Activated naive CD4-positive, alpha-beta T cell treated with anti-CD3 and anti-CD28 coated beads, Interleukin-2, amount 10 ng/mL, durations not matched to agents 7 days and 5 days (primary cell): ENCODE results near the gene UPK2.

Experiments used
- CTCF ChIA-PET: fragments of 350-600 bp; sonication (Branson Sonifier 250); formaldehyde crosslinking; loops from one replicate; lab custom pipeline; 2021; ENCODE audit warnings: antibody characterized with exemption; lab: Charles Lee
- DNase-seq: peaks from one replicate; pipeline ENCODE4 v3.0.0-alpha.2; 2020
- H3K27ac Mint-ChIP-seq: one replicate; pipeline ENCODE4 v1.8.0; 2021; ENCODE audit warnings: mild to moderate bottlenecking, moderate library complexity, mixed read lengths
- H3K27me3 Mint-ChIP-seq: one replicate; pipeline ENCODE4 v1.8.0; 2021; ENCODE audit warnings: mild to moderate bottlenecking, mixed read lengths
- H3K36me3 Mint-ChIP-seq: one replicate; pipeline ENCODE4 v1.8.0; 2021; ENCODE audit warnings: mixed read lengths
- H3K4me1 Mint-ChIP-seq: one replicate; pipeline ENCODE4 v1.8.0; 2021; ENCODE audit warnings: mixed read lengths
- H3K4me3 Mint-ChIP-seq: one replicate; pipeline ENCODE4 v1.8.0; 2021; ENCODE audit warnings: mild to moderate bottlenecking, moderate library complexity, mixed read lengths
- H3K9me3 Mint-ChIP-seq: one replicate; pipeline ENCODE4 v1.8.0; 2021; ENCODE audit warnings: mixed read lengths

Gene UPK2

DNA sequence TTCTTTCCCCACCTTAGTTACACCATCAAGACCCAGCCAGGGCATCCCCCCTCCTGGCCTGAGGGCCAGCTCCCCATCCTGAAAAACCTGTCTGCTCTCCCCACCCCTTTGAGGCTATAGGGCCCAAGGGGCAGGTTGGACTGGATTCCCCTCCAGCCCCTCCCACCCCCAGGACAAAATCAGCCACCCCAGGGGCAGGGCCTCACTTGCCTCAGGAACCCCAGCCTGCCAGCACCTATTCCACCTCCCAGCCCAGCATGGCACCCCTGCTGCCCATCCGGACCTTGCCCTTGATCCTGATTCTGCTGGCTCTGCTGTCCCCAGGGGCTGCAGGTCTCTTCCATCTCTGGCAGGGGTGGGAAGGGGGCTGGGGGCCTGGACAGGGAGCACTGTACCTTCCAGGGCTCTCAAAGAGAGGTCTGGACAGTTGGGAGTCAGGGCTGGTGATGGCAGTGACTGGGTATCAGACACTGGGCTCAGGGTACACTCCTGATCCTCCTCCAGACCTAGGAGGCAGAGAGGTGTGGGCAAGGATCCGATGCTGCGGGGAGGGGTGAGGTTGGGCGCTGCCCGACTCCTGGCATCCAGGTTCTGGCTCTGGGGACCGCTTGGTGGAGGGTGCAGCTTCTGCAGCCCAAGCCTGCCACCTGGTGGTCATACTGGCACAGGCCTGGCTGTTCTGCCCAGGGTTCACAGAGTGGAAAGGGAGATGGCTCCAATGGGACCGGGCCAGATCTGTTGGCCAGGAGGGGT, at the start of gene UPK2:
TSS of gene UPK2 (plus strand) at position 205 of the 753 bp plus-strand sequence. CDS start at position 258, 53 bp downstream.
- DNase-seq = peak; percentile 93
- CTCF ChIA-PET = interaction anchor here (0.6 to 2.8 kb wide), 17 partner anchors 8 to 266 kb away, joined by 3 to 15 read pairs (median 4); no protein-coding TSS in a partner anchor

GRCh38 chr11:118907051-118908042, 48.8 kb upstream of the UPK2 start:
- CTCF ChIA-PET = interaction anchor here (0.7 to 12.9 kb wide), 11 partner anchors 20 to 219 kb away, joined by 3 to 232 read pairs (median 5); partner anchors contain the start of genes BCL9L and UPK2
- peak overlapping the region; percentile 68 for H3K27ac Mint-ChIP-seq
- DNase-seq = peak; percentile 91
- peaks cover 50% of the 10 kb centered on the region for H3K4me1 Mint-ChIP-seq
- H3K27me3 Mint-ChIP-seq = no peaks in the 10 kb centered on the region
- H3K9me3 Mint-ChIP-seq = no peaks in the 10 kb centered on the region
- peaks cover 41% of the 10 kb centered on the region for H3K36me3 Mint-ChIP-seq
- no peak overlapping the region for H3K4me3 Mint-ChIP-seq

More for the DNA sequence above, at the start of gene UPK2:
- H3K9me3 Mint-ChIP-seq = no peaks in the 10 kb centered on the region
- H3K27ac Mint-ChIP-seq = no peak within 1 kb of the TSS
- H3K27me3 Mint-ChIP-seq = peaks cover 55% of the 10 kb centered on the region
- H3K4me1 Mint-ChIP-seq = peaks cover 3% of the 10 kb centered on the region
- H3K4me3 Mint-ChIP-seq = no peak within 1 kb of the TSS
- H3K36me3 Mint-ChIP-seq = no peaks in the 10 kb centered on the region

- H3K4me3 Mint-ChIP-seq = no peak overlapping the region
- H3K27ac Mint-ChIP-seq = no peak overlapping the region
- H3K9me3 Mint-ChIP-seq = no peaks in the 10 kb centered on the region
These were observed 47.8 kb upstream of the UPK2 start for GRCh38 chr11:118908264-118908663.

DNA sequence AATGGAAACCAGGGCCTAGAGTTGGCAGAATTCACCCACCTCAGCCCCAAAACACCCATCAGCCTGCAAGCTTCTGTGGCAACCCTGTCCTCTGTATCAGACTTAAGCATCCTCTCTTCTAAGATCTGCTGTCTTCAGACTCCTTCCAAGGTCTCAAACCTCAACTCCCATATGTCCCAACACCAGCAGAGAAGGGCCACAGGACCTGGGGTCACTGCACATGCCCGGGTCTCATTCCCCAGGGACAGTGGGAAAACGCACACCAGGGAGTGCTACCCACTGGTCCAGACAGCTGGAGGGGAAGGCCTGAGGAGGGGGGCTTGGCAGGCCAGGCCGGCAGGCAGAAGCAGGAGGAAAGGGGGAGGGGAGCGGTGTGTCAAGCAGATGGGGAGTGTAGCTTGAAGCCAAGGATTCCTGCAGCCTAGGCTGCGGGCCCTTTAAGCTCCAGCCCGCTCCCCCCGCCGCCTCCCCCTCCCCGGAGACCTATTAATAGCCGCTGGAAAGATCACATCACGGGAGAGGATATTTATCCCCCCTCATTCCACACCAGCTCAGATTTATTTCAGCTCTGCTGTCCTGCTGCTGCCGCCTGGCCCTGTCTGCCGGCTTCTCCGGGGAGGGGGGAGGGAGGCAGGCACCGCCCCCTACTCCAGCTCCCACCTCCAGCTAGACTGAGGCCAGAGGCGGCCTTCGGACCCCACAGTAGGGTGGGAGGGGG, 47.0 kb upstream of the UPK2 start:
- H3K4me1 Mint-ChIP-seq = peaks cover 65% of the 10 kb centered on the region
- CTCF ChIA-PET = interaction anchor here (0.6 to 12.9 kb wide), 10 partner anchors 8 to 219 kb away, joined by 3 to 232 read pairs (median 4); partner anchors contain the start of genes BCL9L and UPK2
- no peak for DNase-seq
- H3K27me3 Mint-ChIP-seq = no peaks in the 10 kb centered on the region
- H3K4me3 Mint-ChIP-seq = no peak overlapping the region
- H3K36me3 Mint-ChIP-seq = peaks cover 41% of the 10 kb centered on the region
- H3K27ac Mint-ChIP-seq = peak overlapping the region; percentile 81
- H3K9me3 Mint-ChIP-seq = no peaks in the 10 kb centered on the region

More at GRCh38 chr11:118908264-118908663, 47.8 kb upstream of the UPK2 start:
- peaks cover 59% of the 10 kb centered on the region for H3K4me1 Mint-ChIP-seq
- DNase-seq = no peak
- CTCF ChIA-PET = interaction anchor here (0.6 to 12.9 kb wide), 10 partner anchors 9 to 63 kb away, joined by 3 to 232 read pairs (median 3); partner anchors contain the start of genes BCL9L and UPK2
- H3K36me3 Mint-ChIP-seq = peaks cover 41% of the 10 kb centered on the region
- H3K27me3 Mint-ChIP-seq = no peaks in the 10 kb centered on the region

GRCh38 chr11:118909619-118910308, 46.3 kb upstream of the UPK2 start:
- Mint-ChIP-seq H3K27ac (peak overlapping the region; percentile 71), H3K9me3 (no peaks in the 10 kb centered on the region), H3K4me3 (peak overlapping the region; percentile 44), H3K4me1 (peaks cover 72% of the 10 kb centered on the region), H3K36me3 (peaks cover 45% of the 10 kb centered on the region), H3K27me3 (no peaks in the 10 kb centered on the region)
- CTCF ChIA-PET = interaction anchor here (0.9 to 12.9 kb wide), 7 partner anchors 14 to 220 kb away, joined by 3 to 232 read pairs (median 4); partner anchors contain the start of genes BCL9L and UPK2
- DNase-seq = no peak

GRCh38 chr11:118910309-118911112, 45.6 kb upstream of the UPK2 start:
- peaks cover 43% of the 10 kb centered on the region for H3K36me3 Mint-ChIP-seq
- H3K4me1 Mint-ChIP-seq = peaks cover 80% of the 10 kb centered on the region
- DNase-seq = peak; percentile 63
- H3K27ac Mint-ChIP-seq = peak overlapping the region; percentile 89
- peak overlapping the region; percentile 75 for H3K4me3 Mint-ChIP-seq
- CTCF ChIA-PET = interaction anchor here (2.8 to 12.9 kb wide), 2 partner anchors 16 to 47 kb away, joined by 13 to 232 read pairs; partner anchors contain the start of genes BCL9L and UPK2
- H3K27me3 Mint-ChIP-seq = no peaks in the 10 kb centered on the region
- no peaks in the 10 kb centered on the region for H3K9me3 Mint-ChIP-seq

DNA sequence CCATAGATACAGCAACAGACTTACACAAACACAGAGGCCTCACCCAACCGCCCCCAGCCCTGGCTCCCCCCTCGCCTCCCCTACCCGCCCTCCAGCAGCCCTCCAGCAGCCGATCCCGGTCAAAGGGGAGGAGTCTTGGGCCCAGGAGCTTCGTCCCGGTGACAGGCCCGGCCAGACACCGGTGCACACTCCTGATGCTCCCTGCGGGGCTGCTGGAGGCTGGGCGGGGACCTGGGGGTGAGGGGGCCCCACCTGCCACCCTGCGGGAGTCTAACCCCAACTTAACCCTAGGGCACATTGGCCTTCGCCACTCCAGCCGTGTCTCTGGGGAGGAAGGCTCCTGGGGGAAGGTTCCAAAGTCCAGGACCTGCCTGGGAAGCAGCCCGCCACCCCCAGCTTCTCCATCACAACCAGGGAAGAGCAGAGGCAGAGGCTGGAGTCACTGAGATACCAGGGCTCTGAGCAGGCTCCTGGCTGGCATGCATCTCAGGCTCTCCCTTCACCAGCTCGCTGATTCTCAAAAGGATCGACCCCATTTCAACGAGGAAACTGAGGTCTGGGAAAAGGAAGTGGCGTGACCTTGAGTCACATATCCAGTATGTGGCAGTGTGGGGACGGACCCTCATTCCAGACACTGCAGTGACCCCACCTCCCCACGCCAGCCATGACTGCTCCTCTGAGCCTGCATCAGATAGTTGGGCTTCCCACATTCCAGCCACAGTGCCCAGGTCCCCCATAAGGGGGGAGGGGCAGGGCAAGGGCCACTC, 44.8 kb upstream of the UPK2 start:
- Mint-ChIP-seq H3K27me3 (no peaks in the 10 kb centered on the region), H3K4me1 (peaks cover 85% of the 10 kb centered on the region), H3K4me3 (peak overlapping the region; percentile 75), H3K27ac (peak overlapping the region; percentile 99), H3K9me3 (no peaks in the 10 kb centered on the region), H3K36me3 (peaks cover 44% of the 10 kb centered on the region)
- CTCF ChIA-PET = interaction anchor here (1.2 to 12.9 kb wide), 4 partner anchors 16 to 251 kb away, joined by 3 to 232 read pairs (median 9); partner anchors contain the start of genes BCL9L, CXCR5 and UPK2
- DNase-seq = no peak

DNA sequence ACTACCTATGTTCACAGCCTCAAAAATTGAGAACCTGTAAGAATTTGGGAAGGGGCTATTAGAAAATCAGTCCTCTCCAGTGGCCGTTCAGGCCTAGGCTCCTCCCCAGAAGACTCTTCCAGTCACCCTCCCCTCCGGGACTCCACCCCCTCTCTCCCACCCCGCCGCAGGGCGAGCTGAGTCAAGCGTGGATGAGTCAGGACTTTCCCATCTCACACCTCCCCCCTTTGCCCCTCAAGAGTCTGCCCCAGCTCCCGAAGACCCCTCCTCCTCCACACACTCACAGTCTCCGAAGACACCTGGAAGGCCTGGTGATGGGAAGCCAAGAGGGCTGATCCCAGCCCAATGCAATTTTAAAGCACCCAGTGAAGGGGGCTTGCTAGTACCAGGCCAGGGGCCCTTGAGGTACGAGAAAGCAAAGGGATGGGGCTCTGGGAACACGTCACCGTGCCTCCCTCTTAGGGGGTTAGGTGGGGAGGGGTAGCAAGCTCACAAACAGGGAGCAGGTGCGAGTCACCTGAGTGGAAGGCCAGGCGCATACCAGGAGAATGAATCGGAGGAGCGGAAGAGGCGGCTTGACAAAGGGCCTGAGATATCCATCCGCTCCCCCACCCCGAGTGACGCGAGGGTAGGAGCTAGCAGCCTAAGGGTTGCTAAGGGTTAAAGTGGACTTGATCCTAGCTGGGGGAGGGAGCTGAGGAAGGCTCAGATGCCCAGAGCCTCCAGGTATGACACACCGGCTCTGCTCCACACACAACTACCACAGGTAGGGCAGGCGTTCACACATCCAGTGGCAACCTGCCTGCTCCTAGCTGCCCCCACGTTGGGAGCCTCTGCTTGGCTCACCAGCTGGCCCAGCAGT, 44.0 kb upstream of the UPK2 start:
- no peaks in the 10 kb centered on the region for H3K9me3 Mint-ChIP-seq
- peaks cover 85% of the 10 kb centered on the region for H3K4me1 Mint-ChIP-seq
- DNase-seq = peak; percentile 69
- H3K27ac Mint-ChIP-seq = peak overlapping the region; percentile 99
- H3K4me3 Mint-ChIP-seq = peak overlapping the region; percentile 70
- CTCF ChIA-PET = interaction anchor here (0.9 to 12.9 kb wide), 6 partner anchors 15 to 425 kb away, joined by 3 to 232 read pairs (median 4); partner anchors contain the start of genes BCL9L, CXCR5 and UPK2
- H3K36me3 Mint-ChIP-seq = peaks cover 44% of the 10 kb centered on the region
- no peaks in the 10 kb centered on the region for H3K27me3 Mint-ChIP-seq

DNA sequence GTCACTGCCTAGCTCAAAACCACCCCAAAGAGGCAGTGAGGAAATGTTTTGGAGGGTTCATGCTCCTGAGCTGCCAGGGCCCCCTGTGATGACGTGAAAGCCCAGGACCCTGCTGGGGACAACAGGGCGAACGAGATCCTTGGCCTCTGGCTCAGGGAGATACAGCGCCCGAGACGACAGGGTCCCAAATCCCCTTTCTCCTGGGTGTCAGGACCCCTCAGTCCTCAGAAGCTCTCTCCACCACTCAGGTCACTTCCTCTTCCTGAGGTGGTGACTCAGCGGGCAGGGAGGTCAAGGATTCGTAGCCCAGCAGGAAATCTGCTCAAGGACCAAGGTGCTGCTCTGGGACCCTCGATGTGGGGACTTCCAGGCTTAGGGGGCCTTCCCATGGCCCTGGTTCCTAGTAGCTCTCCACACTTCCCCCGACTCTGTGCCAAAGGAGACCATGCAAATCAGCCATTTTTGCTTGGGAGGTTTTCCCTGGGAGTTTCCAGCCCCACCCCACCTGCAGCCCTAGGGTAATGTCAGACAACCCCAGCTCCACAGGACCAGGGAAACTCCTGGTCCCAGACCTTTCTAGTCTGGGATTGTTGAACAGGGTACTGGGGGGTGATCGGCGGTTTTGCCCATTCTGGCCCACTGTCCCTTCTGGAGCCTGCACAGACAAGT, 43.2 kb upstream of the UPK2 start:
- Mint-ChIP-seq H3K36me3 (peaks cover 45% of the 10 kb centered on the region), H3K4me1 (peaks cover 85% of the 10 kb centered on the region), H3K9me3 (no peaks in the 10 kb centered on the region), H3K27ac (peak overlapping the region; percentile 99), H3K4me3 (peak overlapping the region; percentile 70), H3K27me3 (no peaks in the 10 kb centered on the region)
- CTCF ChIA-PET = interaction anchor here (0.9 to 12.9 kb wide), 6 partner anchors 14 to 424 kb away, joined by 3 to 232 read pairs (median 4); partner anchors contain the start of genes BCL9L and UPK2
- no peak for DNase-seq

GRCh38 chr11:118913411-118914125, 42.5 kb upstream of the UPK2 start:
- peaks cover 44% of the 10 kb centered on the region for H3K36me3 Mint-ChIP-seq
- CTCF ChIA-PET = interaction anchor here (1.0 to 12.9 kb wide), 4 partner anchors 13 to 159 kb away, joined by 3 to 232 read pairs (median 4); partner anchors contain the start of gene BCL9L
- peak overlapping the region; percentile 99 for H3K27ac Mint-ChIP-seq
- no peaks in the 10 kb centered on the region for H3K9me3 Mint-ChIP-seq
- peak overlapping the region; percentile 73 for H3K4me3 Mint-ChIP-seq
- H3K4me1 Mint-ChIP-seq = peaks cover 86% of the 10 kb centered on the region
- H3K27me3 Mint-ChIP-seq = no peaks in the 10 kb centered on the region
- peak; percentile 61 for DNase-seq
